GM10847 (cell line): ENCODE measurements around the gene CDC34.

ENCODE experiments used
- POLR2A ChIP-seq: IDR thresholded peaks from 2 replicates; pipeline ENCODE4 v1.6.1; 2011; ENCODE audit not compliant: insufficient read length; ENCODE audit errors: extremely low read depth

The CDC34 gene

DNA sequence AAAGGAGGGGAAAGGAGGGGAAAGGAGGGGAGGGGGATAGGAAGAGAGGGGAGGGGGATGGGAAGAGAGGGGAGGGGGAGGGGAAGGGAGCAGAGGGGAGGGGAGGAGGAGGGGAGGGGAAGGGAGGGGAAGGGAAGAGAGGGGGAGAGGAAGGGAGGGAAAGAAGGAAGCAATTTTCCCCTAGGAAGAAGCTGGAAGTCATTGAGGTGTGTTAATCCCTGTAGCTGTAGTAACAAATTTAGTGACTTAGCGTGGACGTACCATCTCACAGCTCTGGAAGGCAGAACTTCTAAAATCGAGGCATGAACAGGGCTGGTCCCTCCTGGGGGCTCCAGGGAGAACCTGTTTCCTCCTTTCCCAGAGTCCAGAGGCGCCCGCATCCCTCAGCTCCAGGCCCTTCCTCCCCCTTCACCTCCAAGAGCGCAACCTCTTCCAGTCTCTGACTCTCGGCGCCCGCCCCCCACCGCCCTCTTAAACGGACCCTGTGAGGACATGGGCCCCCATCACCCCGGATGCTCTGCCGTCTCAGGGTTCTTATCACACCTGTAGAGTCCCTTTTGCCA, 5.6 kb upstream of the CDC34 start:
- no peak for TF ChIP-seq POLR2A

DNA sequence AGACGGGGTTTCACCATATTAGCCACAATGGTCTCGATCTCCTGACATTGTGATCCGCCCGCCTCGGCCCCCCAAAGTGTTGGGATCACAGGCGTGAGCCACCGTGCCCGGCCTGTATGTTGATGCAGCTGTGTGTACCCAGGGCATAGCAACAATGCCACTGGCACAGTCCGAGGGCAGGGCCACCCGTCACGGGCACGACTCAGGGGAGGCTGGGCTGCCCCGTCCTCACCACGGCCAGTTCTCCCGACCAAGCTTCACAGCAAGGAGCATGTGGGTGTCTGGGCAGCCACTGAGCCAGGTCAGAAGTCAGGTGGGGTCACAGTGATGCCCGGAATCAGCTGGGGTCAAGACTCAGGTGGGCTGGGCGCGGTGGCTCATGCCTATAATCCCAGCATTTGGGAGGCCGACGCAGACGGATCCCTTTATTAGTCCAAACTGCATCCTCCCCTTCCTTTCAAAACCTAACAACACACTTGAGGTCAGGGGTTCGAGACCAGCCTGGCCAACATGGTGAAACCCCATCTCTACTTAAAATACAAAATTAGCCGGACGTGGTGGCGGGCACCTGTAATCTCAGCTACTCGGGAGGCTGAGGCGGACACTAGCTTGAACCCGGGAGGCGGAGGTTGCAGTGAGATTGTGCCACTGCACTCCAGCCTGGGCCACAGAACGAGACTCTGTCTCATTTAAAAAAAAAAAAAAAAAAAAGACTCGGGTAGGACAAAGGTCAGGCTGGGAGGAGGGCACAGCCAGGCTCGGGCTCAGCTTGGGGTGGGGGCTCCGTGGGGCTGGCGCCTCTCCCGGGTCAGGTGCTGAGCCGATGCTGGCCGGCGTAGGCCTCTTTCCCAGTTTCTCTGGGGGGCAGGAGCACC, 1.2 kb upstream of the CDC34 start:
- TF ChIP-seq POLR2A = no peak

DNA sequence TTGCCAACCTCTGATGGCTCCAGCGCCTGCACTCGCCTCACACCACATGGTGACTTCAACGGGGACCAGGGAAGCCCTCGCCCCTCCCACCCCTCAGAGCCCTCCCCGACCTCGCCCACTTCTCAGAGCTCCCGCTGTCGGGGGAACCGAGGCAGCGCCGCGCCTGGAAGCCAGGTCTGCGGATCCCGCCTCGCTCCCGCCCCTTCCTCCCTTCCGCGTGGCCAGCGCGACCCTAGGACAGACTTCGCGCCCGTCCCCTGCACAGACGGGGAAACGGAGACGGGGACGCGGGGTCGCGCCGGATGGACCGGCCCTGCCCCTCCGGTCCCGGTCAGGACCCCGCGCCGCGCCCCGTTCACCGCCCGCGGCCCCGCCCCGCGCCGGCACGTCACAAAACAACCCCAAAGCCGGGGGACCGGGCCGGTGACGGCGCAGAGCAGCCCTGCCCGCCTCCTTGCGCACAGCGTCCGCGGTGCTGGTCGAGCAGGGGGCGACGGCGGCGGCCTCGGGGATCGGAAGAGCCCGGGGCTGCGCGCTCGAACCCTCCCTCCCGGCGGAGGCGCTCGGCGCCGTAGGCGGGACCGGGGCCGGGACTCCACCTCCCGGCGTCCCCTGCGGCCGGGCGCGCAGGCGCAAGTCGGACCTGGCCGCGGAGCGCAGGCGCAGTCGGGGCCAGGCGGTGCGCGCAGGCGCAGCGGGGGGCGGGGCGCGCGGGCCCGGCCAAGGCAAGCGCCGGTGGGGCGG, 379 bp upstream of the CDC34 start:
- TF ChIP-seq POLR2A = no peak

DNA sequence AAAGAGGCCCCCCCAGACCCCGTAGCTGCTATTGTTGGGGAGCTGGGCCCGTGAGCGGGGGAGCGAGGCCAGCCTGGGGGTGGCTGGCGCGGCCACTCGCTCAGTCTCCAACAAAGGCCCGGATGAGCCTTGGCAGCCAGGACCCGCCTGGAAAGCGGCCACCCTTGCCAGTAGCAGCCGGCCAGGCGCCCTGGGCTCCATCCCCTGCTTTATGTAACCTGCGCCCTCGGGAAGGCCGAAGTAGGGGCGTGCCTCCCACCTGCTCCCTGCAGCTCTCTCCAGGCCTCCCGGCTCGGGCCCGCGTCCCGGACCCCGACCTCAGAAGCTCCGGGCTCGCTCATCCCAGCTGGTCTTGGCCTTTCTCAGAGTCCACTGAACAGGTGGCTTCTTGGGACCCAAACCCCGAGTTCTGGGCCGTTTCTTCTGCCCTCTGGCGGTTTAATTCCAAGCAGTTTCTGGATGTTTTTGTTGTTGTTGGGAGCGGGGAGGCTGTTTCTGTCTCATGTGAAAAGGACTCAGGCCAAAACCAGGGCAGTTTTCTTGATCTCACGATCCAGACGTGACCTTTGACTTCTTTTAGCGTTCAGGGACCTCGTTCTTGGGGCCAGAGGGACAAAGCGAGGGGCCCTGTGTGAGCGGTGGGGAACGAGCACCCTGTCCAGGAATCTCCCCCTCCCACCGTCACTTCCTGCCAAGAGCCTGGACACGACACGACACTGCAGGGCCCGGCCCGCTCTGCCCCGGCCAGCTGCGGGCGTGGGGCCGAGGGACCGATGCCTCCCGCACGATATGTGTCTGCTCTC, 1.2 kb downstream of the CDC34 start:
- no peak for TF ChIP-seq POLR2A

DNA sequence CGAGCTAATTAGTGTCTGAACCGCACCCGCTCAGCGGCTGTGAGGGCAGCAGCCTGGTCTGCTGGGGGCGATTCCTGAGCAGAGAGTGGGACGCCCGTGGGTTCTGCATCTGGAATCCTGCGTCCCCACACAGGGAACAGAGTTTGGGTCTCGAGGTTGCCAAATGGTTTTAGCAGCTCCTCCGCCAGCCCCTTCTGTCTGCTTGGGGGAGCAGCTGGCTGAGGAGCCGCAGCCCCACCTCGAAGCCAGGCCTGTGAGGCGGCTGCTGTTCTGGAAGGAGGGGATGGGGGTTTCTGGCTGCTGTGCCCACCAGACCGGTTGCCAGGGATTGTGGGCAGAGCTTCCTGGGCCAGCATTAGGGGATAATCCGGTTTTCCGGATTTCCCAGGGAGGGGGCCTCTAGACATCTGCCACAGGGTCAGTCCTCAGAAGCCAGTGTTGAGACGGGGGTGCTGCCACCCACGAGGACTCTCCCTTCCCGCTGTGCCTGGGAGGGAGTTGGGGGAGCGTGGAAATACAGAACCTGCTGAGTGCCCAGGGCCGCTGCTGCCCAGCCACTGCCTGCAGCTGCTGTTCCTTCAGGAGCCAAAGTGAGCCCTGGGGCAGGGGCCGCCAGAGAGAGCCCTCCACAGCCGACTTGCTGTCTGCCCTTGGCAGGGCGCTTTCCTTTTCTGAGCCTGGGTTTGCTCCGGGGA, 2.0 kb downstream of the CDC34 start:
- TF ChIP-seq POLR2A = no peak

DNA sequence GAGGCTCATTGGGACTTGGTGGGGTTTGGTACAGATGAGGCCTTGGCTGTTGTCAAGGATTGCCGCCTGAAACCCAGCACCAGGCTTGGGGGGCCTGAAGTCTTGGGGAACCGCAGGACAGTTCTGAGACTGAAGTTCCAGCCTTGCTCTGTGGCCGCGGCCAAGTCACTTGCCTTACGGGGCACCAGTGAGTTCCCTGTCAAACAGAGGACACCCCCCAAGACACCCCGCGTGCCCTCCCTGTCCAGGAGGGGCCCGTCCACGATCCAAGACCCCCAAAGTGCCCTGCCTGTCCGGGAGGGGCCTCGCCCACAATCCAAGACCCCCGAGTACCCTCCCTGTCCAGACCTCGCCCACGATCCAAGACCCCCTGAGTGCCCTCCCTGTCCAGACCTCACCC, 2.5 kb downstream of the CDC34 start:
- no peak for TF ChIP-seq POLR2A

DNA sequence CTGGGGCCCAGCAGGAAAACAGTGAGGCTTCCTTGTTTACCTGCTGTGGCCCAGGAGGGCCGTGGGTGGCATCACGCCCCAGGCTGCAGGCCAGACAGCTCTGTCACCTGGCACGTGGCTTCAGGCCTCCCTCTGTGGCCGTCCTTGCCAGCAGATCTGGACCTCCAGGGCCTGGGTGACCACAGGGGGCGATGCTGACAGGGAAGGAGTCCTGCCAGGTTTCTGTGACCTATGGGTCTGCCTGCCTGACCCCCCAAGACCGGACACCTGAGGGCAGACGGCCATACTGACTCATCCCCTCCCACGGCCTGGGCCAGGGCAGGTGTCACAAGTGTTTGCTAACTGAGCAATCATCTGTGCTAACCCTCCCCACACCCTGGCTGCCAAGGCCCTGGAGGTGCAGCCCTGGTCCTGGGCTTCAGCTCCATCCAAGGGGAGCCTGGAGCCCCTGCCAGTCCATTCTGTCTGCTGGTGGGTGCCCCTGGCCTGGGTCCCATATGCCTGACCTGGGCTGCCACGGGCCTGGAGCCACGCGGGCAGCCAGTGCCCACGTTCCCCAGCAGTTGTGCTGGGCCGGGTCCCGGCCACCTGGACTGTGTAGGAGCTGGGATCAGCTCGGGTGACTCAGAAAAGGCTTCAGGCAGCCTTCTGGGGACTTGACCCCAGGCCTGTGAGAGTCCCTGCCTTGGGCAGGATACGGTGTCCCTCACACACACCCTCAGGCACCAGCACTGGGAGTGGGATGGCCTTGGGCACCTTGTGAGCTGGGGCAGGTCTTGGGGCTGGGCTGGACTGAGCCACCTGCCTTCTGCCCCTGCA, 3.7 kb downstream of the CDC34 start:
- no peak for TF ChIP-seq POLR2A

DNA sequence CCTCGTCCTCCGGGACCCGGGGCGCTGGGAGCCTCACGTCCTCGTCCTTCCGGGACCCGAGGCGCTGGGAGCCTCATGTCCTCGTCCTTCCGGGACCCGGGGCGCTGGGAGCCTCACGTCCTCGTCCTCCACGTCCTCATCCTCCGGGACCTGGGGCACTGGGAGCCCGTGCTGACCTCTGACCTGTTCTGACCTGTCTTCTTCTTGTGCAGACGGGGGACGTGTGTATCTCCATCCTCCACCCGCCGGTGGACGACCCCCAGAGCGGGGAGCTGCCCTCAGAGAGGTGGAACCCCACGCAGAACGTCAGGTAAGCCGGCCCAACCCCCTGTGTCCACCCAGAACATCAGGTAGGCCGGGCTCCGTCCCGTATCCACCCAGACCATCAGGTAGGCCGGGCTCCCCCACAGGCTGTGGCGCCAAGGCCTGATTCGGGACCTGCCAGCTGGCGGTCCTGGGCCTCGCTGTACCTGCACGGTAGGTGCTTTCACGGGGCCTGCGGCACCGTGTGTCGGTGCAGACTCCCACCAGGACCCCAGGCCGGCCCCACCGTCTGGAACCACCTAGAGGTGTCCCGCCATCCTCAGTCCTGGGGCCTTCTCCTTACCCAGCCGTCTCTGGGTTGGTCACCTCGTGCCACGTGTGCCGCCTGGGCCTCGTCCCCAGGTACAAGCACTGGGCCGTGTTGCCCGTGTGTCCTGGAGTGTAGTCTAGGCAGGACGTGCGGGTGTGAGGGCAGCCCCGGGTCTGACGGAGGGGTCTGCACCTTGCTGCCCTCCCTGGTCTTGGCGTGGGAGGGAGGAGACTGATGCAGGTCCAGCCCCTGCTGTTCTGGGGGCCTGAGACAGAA, 4.7 kb downstream of the CDC34 start:
- TF ChIP-seq POLR2A = no peak

DNA sequence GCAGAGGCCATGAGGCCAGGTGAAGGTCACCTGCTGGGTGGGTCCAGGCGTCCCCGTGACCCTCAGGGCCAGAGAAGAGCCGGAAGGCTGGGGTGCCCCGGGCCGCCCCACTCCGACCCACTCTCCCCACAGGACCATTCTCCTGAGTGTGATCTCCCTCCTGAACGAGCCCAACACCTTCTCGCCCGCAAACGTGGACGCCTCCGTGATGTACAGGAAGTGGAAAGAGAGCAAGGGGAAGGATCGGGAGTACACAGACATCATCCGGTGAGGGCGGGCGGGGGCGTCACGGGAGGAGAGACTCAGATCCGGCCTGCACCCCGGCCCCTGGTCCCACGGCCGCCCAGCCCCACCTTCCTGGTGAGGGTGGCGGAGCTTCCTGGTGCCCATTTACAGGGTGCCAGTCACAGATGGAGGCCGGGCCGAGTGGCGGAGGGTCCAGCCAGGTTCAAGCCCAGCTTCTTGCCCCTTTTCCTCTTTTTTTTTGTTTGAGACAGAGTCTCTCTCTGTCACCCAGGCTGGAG, 5.4 kb downstream of the CDC34 start:
- no peak for TF ChIP-seq POLR2A

DNA sequence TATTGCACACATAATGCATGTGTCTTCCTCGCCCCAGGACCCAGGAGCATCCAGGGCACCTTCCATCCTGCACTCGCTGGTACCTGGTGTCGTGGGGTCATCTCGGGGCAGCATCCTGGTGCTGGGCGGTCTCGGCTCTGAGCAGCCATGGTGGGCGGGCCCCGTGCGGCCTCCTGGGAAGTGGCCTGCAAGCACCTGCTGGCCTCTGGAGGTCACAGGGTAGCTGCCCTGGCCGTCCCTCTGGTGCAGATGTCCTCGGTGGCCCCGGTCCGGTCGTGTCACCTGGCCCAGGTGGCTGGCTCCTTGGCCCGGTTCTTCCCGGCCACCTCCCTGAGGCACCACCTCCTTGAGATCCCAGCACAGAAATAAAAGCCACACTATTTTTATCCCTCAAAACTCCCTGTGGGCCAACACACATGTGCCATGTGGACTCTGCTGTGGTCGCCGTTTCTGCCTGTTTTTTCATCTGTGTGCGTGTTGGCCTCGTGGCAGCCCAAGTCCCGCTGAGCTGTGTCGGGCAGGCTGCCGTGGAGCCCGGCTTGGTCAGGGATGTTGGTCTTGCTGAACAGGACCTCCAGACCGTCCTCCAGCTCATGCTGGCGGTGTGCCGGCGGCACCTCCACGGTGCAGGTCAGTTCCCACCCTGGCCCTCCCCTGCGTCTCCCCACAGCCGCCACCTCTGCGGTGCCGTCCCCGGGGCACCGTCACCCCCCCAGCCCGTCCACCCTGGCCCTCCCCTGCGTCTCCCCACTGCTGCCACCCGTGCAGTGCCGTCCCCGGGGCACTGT, 7.3 kb downstream of the CDC34 start:
- no peak for TF ChIP-seq POLR2A

DNA sequence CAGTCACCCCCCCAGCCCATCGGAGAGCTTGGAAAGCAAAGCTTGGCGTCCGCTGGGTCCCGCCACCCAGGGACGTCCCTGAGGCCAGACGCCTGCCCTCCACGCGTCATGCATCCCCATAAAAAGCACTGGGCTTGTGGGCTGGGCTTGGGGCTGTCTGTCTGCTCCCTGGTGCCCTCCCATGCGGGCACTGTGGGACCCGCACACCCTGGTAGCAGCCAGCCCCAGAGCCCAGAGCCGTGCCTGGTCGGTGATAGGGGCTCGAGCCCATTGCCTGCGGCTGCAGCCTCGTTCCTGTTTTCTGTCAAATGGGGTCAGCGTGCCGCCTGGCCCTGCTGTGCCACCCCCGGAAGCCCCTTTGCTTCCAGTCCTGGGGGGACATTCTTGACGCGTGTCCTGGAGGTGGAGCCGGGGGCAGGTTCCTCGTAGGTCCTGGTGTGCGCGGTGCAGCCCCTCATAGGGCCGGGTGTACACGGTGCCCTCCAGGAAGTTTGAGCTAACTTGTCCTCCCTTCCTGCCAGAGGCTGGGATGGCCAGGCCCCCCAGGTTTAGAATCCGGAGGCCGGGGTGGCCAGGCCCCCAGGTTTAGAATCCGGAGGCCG, 8.0 kb downstream of the CDC34 start:
- TF ChIP-seq POLR2A = no peak
